NCI-H226 (cell line): ENCODE results near the gene EEF1A2.
A peak's percentile ranks its signal among the peaks of the same experiment; 100 is the strongest.

Experiments used
- DNase-seq: peaks from one replicate; pipeline ENCODE4 v3.0.0-alpha.2; 2015

EEF1A2 gene

GRCh38 chr20:63447320-63447719 lies 51.6 kb downstream of the EEF1A2 start:
- no peak for DNase-seq

- no peak for DNase-seq
Observed at GRCh38 chr20:63446216-63447024, 52.5 kb downstream of the EEF1A2 start.

GRCh38 chr20:63445075-63445734 lies 53.7 kb downstream of the EEF1A2 start:
- DNase-seq: no peak

GRCh38 chr20:63444548-63444947 lies 54.3 kb downstream of the EEF1A2 start:
- DNase-seq: no peak

DNA sequence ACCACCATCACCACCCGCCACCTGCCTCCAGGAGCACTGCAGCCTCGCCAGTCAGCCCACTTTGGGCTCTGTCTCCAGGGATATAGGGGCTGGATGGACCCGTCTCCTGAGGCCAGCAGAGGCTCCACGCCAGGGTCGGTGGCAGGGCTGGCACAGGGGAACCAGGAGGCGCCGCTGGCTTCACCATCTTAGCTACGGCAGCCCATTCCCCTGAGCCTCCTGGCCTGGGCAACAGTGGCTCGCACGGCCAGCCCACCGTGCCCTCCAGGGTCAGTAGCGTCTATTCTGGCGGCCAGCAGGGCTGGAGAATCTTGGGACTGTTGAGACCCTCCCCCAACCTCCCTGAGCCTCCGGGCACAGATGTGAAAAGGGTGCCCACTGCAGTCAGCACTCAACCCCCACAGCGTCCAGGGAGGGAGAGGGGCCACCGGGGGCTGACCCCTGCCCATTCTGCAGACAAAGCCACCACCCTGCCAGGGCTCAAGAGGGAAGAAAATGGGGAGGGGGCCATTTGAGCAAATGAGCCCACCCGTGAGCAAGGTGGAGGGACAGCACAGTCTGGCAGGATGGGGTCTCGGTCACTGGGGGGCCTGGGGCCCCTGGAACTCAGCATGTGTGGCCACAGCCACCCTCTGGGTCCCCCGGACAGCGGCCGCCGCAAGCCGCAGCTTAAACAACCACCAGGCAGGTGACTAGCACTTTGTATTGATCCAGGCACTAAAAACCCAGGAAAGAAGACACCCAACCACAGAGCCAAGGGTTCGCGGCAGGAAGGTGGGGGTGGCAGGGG lies 55.1 kb downstream of the EEF1A2 start:
- no peak for DNase-seq

DNA sequence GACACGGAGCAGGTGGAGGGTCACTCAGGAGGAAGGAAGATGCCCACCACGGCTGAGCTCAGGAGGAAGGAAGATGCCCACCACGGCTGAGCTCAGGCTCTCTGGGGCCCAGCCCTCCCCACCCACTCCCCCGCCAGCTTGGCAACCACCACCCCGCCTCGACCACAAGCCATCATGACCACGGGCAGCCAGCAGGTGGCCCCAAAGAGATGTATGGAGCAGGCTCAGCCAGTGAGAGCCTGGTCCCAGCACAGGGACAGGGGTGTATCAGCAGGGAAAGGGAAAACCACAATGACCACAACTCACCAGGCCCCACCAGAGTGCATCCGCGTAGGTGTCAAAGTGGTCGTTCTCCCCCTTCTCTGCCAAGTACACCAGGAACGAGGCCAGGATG lies 56.8 kb downstream of the EEF1A2 start:
- peak; percentile 27 for DNase-seq

- no peak for DNase-seq
Observed at GRCh38 chr20:63441136-63442099, 57.5 kb downstream of the EEF1A2 start.

- DNase-seq: no peak
Observed at GRCh38 chr20:63440366-63440955, 58.4 kb downstream of the EEF1A2 start.

- DNase-seq: no peak
Observed at GRCh38 chr20:63439866-63440265, 59.0 kb downstream of the EEF1A2 start.

DNA sequence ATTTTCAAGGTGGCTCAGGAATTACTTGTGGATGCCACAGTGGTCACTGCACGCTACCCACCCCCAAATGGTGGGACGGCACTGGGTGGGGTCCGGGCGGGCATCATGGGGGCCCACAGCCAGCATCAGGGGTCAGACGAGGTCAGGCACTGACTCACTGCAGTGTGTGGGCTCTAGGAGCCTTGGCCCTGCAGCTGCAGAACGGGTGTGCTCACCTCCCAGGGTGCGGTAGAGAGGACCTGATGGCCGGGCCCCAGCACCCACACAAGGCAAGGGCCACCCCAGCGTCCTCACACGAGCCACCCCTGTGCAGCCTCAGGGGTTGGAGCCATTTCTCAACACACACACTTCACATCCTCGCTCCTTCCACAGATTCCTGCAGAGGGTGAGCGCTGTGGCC lies 60.8 kb downstream of the EEF1A2 start:
- DNase-seq: no peak
